ENCODE measurements around the gene NDUFB4. TPM values are rescaled to one million over a fixed set of nuclear protein-coding genes. Genes with fewer than 3 reads are reported as not detected.
"Not testable (repeated sequence)": the region's sequence is repeated elsewhere in the genome, so short reads cannot be mapped to it uniquely, and the experiment has no call there.

NDUFB4 gene
- total RNA-seq, 4 donors from 2014 or later, result 142 to 333 (median 256) TPM

GRCh38 chr3:120608506-120608905 lies 12.4 kb downstream of the NDUFB4 start:
- Histone ChIP-seq H3K27me3 (no peaks in the 10 kb centered on the region), H3K27ac (replicated peaks in 1 of 4) (no peak overlapping the region), H3K4me3 (no peak overlapping the region), H3K36me3 (peaks cover 0 to 7% (median 0%) of the 10 kb centered on the region in 4 donors), H3K9me3 (no peaks in the 10 kb centered on the region), H3K4me1 (no peaks in the 10 kb centered on the region)
- 85% methylated on average over 4 of the region's 4 CpGs for WGBS
- intact Hi-C loops (cut with DNase I), result no loop called here
- DNase-seq (ENCODE audit: extremely low spot score), result no peak
- TF ChIP-seq POLR2A (IDR thresholded peaks at IDR 0.05; ENCODE audit: low read depth) (no peak), EP300 (IDR thresholded peaks at IDR 0.05) (no peak)

- intact Hi-C loops (cut with DNase I), result no loop called here
- H3K4me1 ChIP-seq, result no peaks in the 10 kb centered on the region
- H3K27me3 ChIP-seq, result no peaks in the 10 kb centered on the region
- H3K9me3 ChIP-seq, result no peaks in the 10 kb centered on the region
- no peak overlapping the region for H3K4me3 ChIP-seq
- DNase-seq (ENCODE audit: extremely low spot score), result no peak
- no peak overlapping the region for H3K27ac ChIP-seq (replicated peaks in 1 of 4)
- 63% methylated on average over 8 of the region's 8 CpGs for WGBS
- no peak for TF ChIP-seq POLR2A (IDR thresholded peaks at IDR 0.05; ENCODE audit: low read depth)
- TF ChIP-seq POLR2AphosphoS5 (IDR thresholded peaks at IDR 0.05), result no peak
- TF ChIP-seq EP300 (IDR thresholded peaks at IDR 0.05), result no peak
- TF ChIP-seq CTCF (IDR thresholded peaks at IDR 0.05), result no peak
- no peaks in the 10 kb centered on the region for H3K36me3 ChIP-seq
Measured at GRCh38 chr3:120614765-120615164, 18.6 kb downstream of the NDUFB4 start.

GRCh38 chr3:120615847-120616609 lies 19.9 kb downstream of the NDUFB4 start:
- TF ChIP-seq EP300 (IDR thresholded peaks at IDR 0.05) (no peak), POLR2A (IDR thresholded peaks at IDR 0.05; ENCODE audit: low read depth) (no peak), POLR2AphosphoS5 (IDR thresholded peaks at IDR 0.05) (no peak), CTCF (IDR thresholded peaks at IDR 0.05) (no peak)
- intact Hi-C loops (cut with DNase I), result no loop called here
- peak overlapping the region in 1 of 4 donors; percentile 14 for H3K27ac ChIP-seq (replicated peaks in 1 of 4)
- no peak overlapping the region for H3K4me3 ChIP-seq
- no peaks in the 10 kb centered on the region for H3K36me3 ChIP-seq
- no peaks in the 10 kb centered on the region for H3K9me3 ChIP-seq
- no peak for DNase-seq (ENCODE audit: extremely low spot score)
- H3K4me1 ChIP-seq, result no peaks in the 10 kb centered on the region
- no peaks in the 10 kb centered on the region for H3K27me3 ChIP-seq
- WGBS, result 60% methylated on average over 9 of the region's 13 CpGs

GRCh38 chr3:120616745-120617144 lies 20.6 kb downstream of the NDUFB4 start:
- DNase-seq (ENCODE audit: extremely low spot score); H3K36me3 ChIP-seq; H3K27ac ChIP-seq (replicated peaks in 1 of 4); intact Hi-C loops (cut with DNase I); H3K4me3 ChIP-seq; H3K27me3 ChIP-seq; H3K4me1 ChIP-seq; H3K9me3 ChIP-seq: not testable (repeated sequence)
- WGBS, result 85% methylated on average over 8 of the region's 8 CpGs

- Histone ChIP-seq H3K27ac (replicated peaks in 1 of 4) (no peak overlapping the region), H3K36me3 (no peaks in the 10 kb centered on the region), H3K27me3 (no peaks in the 10 kb centered on the region), H3K4me1 (no peaks in the 10 kb centered on the region), H3K4me3 (no peak overlapping the region), H3K9me3 (peaks cover 0 to 13% (median 4%) of the 10 kb centered on the region in 4 donors)
- intact Hi-C loops (cut with DNase I), result no loop called here
- no peak for DNase-seq (ENCODE audit: extremely low spot score)
- TF ChIP-seq POLR2A (IDR thresholded peaks at IDR 0.05; ENCODE audit: low read depth) (no peak), EP300 (IDR thresholded peaks at IDR 0.05) (no peak), POLR2AphosphoS5 (IDR thresholded peaks at IDR 0.05) (no peak), CTCF (IDR thresholded peaks at IDR 0.05) (no peak)
- 73% methylated on average over 3 of the region's 3 CpGs for WGBS
Measured at GRCh38 chr3:120622457-120622856, 26.3 kb downstream of the NDUFB4 start.
